ENCODE measurements around the gene MECP2. TPM values are rescaled to one million over a fixed set of nuclear protein-coding genes. Genes with fewer than 3 reads are reported as not detected.
A peak's percentile ranks its signal among the peaks of the same experiment; 100 is the strongest.

The MECP2 gene
- total RNA-seq, 3 donors from 2014 or later: 56.3 to 58.3 (median 57.8) TPM

- Histone ChIP-seq H3K27me3 (peaks cover 0 to 52% of the 10 kb centered on the region in 2 donors), H3K27ac (peak overlapping the region; percentile 80 to 96), H3K4me3 (no peak overlapping the region), H3K9me3 (no peaks in the 10 kb centered on the region), H3K4me1 (no peaks in the 10 kb centered on the region), H3K36me3 (no peaks in the 10 kb centered on the region)
- intact Hi-C loops (cut with DNase I; ENCODE audit: low total_unique reads): no loop called here
- no peak for DNase-seq (ENCODE audit: low spot score in 2 of 2)
- TF ChIP-seq POLR2A (IDR thresholded peaks at IDR 0.05): no peak
- TF ChIP-seq CTCF (IDR thresholded peaks at IDR 0.05): no peak
- no peak for TF ChIP-seq POLR2AphosphoS5 (IDR thresholded peaks at IDR 0.05)
These were observed 76.3 kb downstream of the MECP2 start for GRCh38 chrX:154021131-154021611.

DNA sequence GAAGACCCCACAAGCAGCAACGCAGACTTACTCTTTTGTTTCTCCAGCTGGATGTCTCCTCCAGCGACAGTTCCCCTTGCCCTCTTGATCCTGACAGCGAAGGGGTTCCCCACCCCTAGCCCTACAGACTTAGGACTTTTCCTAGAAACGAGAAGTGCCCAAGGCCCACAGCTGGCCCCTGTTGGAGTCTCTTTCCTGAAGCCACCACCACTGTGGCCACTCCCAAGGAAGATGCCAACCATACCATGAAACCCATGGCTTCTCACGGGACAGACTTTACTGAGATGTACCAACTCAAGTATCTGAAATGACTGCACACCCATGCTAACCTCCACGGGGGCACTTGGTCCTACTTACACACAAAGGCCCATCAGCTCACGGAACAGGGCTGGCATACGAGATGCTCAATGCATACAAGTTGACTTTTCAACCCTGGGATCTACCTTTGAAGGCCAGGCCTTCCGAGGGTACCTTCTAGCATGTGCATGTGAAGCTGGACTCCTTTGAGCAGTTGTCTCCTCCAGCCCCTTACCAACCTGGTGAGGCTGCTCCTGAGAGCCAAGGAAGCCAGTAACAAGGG is 76.9 kb downstream of the MECP2 start:
- no peaks in the 10 kb centered on the region for H3K4me1 ChIP-seq
- peaks cover 4 to 52% of the 10 kb centered on the region in 2 donors for H3K27me3 ChIP-seq
- H3K36me3 ChIP-seq: no peaks in the 10 kb centered on the region
- intact Hi-C loops (cut with DNase I; ENCODE audit: low total_unique reads): no loop called here
- peak overlapping the region; percentile 45 to 78 (median 62) for H3K4me3 ChIP-seq
- H3K9me3 ChIP-seq: no peaks in the 10 kb centered on the region
- TF ChIP-seq CTCF (IDR thresholded peaks at IDR 0.05) (no peak), POLR2AphosphoS5 (IDR thresholded peaks at IDR 0.05) (no peak), POLR2A (IDR thresholded peaks at IDR 0.05) (no peak)
- DNase-seq (ENCODE audit: low spot score in 2 of 2): no peak
- H3K27ac ChIP-seq: peak overlapping the region; percentile 80 to 96

DNA sequence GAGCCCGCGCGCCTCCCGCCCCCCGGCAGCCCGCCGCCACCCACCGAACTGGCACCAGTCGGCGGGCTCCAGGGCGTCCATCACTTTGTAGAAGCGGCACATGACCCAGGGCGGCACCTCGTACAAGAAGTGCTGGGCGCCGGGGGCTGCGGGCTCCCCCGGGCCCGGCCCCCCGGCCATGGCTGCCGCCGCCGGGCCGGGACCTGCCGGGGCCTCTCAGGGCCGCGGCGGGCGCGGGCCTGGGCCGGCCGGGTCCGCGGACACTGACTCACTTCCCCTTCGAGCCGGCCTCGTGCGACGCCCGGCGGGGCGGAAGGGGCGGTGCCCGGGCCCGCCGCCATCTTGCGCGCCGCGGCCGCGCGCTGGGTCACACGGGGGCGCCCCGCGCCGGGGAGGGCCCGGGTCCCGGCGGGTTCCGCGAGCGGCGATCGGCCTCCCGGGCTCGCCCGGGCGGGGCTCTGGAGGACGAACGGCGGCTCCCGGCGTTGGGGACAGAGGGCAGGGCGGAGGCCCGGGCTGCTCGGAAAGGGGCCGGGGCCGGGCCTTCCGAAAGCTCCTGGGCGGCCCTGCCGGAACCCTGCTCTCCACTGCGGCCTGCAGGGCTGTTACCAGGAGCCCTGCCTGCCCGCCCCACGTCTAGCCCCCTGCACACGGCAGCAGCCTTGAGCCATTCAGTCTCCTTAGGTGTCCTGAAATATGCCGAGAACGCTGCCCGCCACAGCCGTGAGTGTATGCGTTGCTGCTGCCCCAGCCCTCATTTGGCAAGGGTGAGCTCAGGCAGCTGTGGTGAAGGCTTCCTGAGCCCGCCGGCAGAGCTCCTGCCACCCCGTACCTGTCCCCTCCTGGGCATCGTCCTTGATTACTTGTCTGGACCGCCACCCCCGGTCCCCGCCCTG is 77.6 kb downstream of the MECP2 start, which contains the start of gene IRAK1:
Gene IRAK1, minus strand, starts transcription at position 270 of the 896 bp plus-strand sequence. Its CDS starts 90 bp downstream, at position 180.
- H3K4me3 ChIP-seq: peak within 1 kb of the TSS; percentile 52 to 78 (median 62)
- intact Hi-C loops (cut with DNase I; ENCODE audit: low total_unique reads): no loop called here
- H3K4me1 ChIP-seq: no peaks in the 10 kb centered on the region
- peaks cover 4 to 52% of the 10 kb centered on the region in 2 donors for H3K27me3 ChIP-seq
- no peaks in the 10 kb centered on the region for H3K9me3 ChIP-seq
- no peaks in the 10 kb centered on the region for H3K36me3 ChIP-seq
- DNase-seq (ENCODE audit: low spot score in 2 of 2): no peak
- peak within 1 kb of the TSS; percentile 80 to 96 for H3K27ac ChIP-seq
- no peak for TF ChIP-seq POLR2AphosphoS5 (IDR thresholded peaks at IDR 0.05)
- TF ChIP-seq POLR2A (IDR thresholded peaks at IDR 0.05): no peak
- TF ChIP-seq CTCF (IDR thresholded peaks at IDR 0.05): no peak

DNA sequence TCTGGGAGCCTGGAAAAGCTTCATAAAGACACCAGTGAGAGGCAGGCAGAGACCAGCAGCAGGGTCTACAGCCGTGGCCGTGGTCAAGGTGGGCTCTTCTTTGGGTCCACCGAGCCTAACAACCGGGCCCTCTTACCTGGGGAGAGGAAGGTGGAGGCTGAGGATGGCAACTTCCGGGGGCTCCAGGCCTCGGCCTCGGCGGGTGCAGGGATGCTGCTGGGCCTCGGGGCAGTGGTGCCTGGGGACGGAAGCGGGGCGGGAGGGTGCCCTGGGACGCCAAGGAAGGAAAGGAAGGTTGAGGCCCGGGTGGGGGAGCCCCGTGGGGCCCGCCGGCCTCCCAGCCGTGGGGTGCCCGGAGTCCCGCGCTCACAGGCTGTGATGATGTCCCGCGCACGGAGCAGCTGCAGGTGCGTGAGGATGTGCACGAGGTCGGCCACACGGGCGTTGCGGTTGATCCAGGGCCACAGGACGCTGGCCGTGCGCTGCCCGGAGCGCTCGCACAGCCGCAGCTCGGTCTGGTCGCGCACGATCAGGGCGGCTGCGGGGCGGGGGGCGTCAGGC is 78.4 kb downstream of the MECP2 start:
- no peaks in the 10 kb centered on the region for H3K36me3 ChIP-seq
- no peak for DNase-seq (ENCODE audit: low spot score in 2 of 2)
- no peaks in the 10 kb centered on the region for H3K9me3 ChIP-seq
- TF ChIP-seq POLR2AphosphoS5 (IDR thresholded peaks at IDR 0.05) (no peak), POLR2A (IDR thresholded peaks at IDR 0.05) (no peak), CTCF (IDR thresholded peaks at IDR 0.05) (no peak)
- H3K4me3 ChIP-seq: peak overlapping the region; percentile 52 to 78 (median 62)
- H3K27ac ChIP-seq: peak overlapping the region; percentile 68 to 96
- H3K4me1 ChIP-seq: no peaks in the 10 kb centered on the region
- peaks cover 4 to 56% of the 10 kb centered on the region in 2 donors for H3K27me3 ChIP-seq
- intact Hi-C loops (cut with DNase I; ENCODE audit: low total_unique reads): no loop called here

All from breast epithelium (tissue), 4 donors.